ENCODE measurements around the gene RNASE1.
"Not testable (repeated sequence)": the region's sequence is repeated elsewhere in the genome, so short reads cannot be mapped to it uniquely, and the experiment has no call there.

The RNASE1 gene

GRCh38 chr14:20802341-20803084 is at the start of gene RNASE1:
Gene RNASE1, minus strand, starts transcription at chr14:20802844. Its CDS starts 776 bp downstream, at chr14:20802068.
- DNase-seq: no peak

GRCh38 chr14:20848955-20849570 is 46.4 kb upstream of the RNASE1 start:
- no peak for DNase-seq

GRCh38 chr14:20848316-20848954 is 45.8 kb upstream of the RNASE1 start:
- DNase-seq: no peak

- no peak for DNase-seq
Measured at GRCh38 chr14:20846560-20846959, 43.9 kb upstream of the RNASE1 start.

GRCh38 chr14:20841096-20841495 is 38.5 kb upstream of the RNASE1 start:
- DNase-seq: no peak

GRCh38 chr14:20837831-20838230 is 35.2 kb upstream of the RNASE1 start:
- no peak for DNase-seq

- DNase-seq: no peak
Measured at GRCh38 chr14:20836668-20837338, 34.2 kb upstream of the RNASE1 start.

- DNase-seq: no peak
Measured at GRCh38 chr14:20834899-20835298, 32.3 kb upstream of the RNASE1 start.

- DNase-seq: no peak
Measured at GRCh38 chr14:20830831-20831230, 28.2 kb upstream of the RNASE1 start.

GRCh38 chr14:20828024-20828694 is 25.5 kb upstream of the RNASE1 start:
- DNase-seq: not testable (repeated sequence)

GRCh38 chr14:20827326-20827725 is 24.7 kb upstream of the RNASE1 start:
- DNase-seq: no peak

GRCh38 chr14:20826666-20827065 is 24.0 kb upstream of the RNASE1 start:
- not testable (repeated sequence) for DNase-seq

GRCh38 chr14:20823859-20824258 is 21.2 kb upstream of the RNASE1 start:
- no peak for DNase-seq

GRCh38 chr14:20821521-20822108 is 19.0 kb upstream of the RNASE1 start:
- not testable (repeated sequence) for DNase-seq

- no peak for DNase-seq
Measured at GRCh38 chr14:20820063-20820904, 17.6 kb upstream of the RNASE1 start.

- no peak for DNase-seq
Measured at GRCh38 chr14:20818861-20819260, 16.2 kb upstream of the RNASE1 start.

- not testable (repeated sequence) for DNase-seq
Measured at GRCh38 chr14:20815946-20816345, 13.3 kb upstream of the RNASE1 start.

- DNase-seq: no peak
Measured at GRCh38 chr14:20811986-20812975, 9.6 kb upstream of the RNASE1 start.

GRCh38 chr14:20809917-20810316 is 7.3 kb upstream of the RNASE1 start:
- no peak for DNase-seq

GRCh38 chr14:20808162-20808483 is 5.5 kb upstream of the RNASE1 start:
- no peak for DNase-seq

Measured in amniotic stem cell (primary cell).